H1 (cell line): ENCODE results near the gene CACNA2D4. TPM values are rescaled to one million over a fixed set of nuclear protein-coding genes. Genes with fewer than 3 reads are reported as not detected.
A peak's percentile ranks its signal among the peaks of the same experiment; 100 is the strongest.

Experiments used
- CTCF ChIA-PET: fragments of 300-600 bp; sonication (Branson Sonifier 250); formaldehyde crosslinking; loops from one replicate; lab custom pipeline; 2021; ENCODE audit not compliant: partially characterized antibody; lab: Charles Lee
- POLR2A ChIA-PET: fragments of 300-600 bp; sonication (Branson Sonifier 250); formaldehyde crosslinking; loops from one replicate; lab custom pipeline; 2021; ENCODE audit warnings: inconsistent platforms; ENCODE audit not compliant: partially characterized antibody; lab: Charles Lee
- DNase-seq, 2 experiments: peaks; one replicate each; pipeline versions ENCODE4 v3.0.0 to v3.0.0-alpha.2; 2010 to 2022; ENCODE audit warnings: low spot score in 2 of 2, low read depth in 1 of 2, mixed read lengths in 1 of 2
- FAIRE-seq: peaks from 2 replicates; lab custom pipeline; 2011; peaks lifted over from hg19 to GRCh38; lab: Jason Lieb, UNC
- H2AFZ ChIP-seq: 2 replicates; pipeline ENCODE4 v1.8.1; 2012; ENCODE audit warnings: low read length, inconsistent platforms
- H2AK5ac ChIP-seq: 2 replicates; pipeline ENCODE4 v1.6.1; 2013; ENCODE audit warnings: low read depth, low read length
- H2BK120ac ChIP-seq: replicated peaks from 2 replicates; pipeline ENCODE3; 2013; ENCODE audit warnings: low read depth, low read length, inconsistent platforms
- H2BK12ac ChIP-seq: 2 replicates; pipeline ENCODE4 v1.6.1; 2013; ENCODE audit warnings: low read depth, low read length
- H2BK15ac ChIP-seq: 2 replicates; pipeline ENCODE4 v1.6.1; 2013; ENCODE audit warnings: low read length
- H2BK20ac ChIP-seq: 2 replicates; pipeline ENCODE4 v1.6.1; 2013; ENCODE audit warnings: low read length
- H2BK5ac ChIP-seq: 2 replicates; pipeline ENCODE4 v1.6.1; 2013; ENCODE audit warnings: low read depth, low read length
- H3K14ac ChIP-seq: 2 replicates; pipeline ENCODE4 v1.6.1; 2013; ENCODE audit warnings: inconsistent platforms; ENCODE audit not compliant: insufficient read length
- H3K18ac ChIP-seq: 2 replicates; pipeline ENCODE4 v1.6.1; 2013; ENCODE audit warnings: low read length; ENCODE audit errors: extremely low read depth
- H3K23ac ChIP-seq: 2 replicates; pipeline ENCODE4 v1.6.1; 2013; ENCODE audit warnings: inconsistent platforms; ENCODE audit not compliant: insufficient read length
- H3K23me2 ChIP-seq: 2 replicates; pipeline ENCODE4 v1.6.1; 2013; ENCODE audit warnings: low read depth, low read length
- H3K27ac ChIP-seq: 2 replicates; pipeline ENCODE4 v1.6.1; 2011; ENCODE audit warnings: low read depth, low read length, inconsistent platforms
- H3K27me3 ChIP-seq, 4 experiments: replicated peaks in 1 of 4; 1 replicate in 1 of 4; 2 replicates in 3 of 4; pipeline versions ENCODE4 v1.6.1 to v1.8.1; 2011 to 2013; ENCODE audit warnings: low read length in 3 of 4, mild to moderate bottlenecking in 3 of 4, inconsistent platforms in 2 of 4, mixed read lengths in 2 of 4, moderate library complexity in 1 of 4; ENCODE audit not compliant: control insufficient read depth in 3 of 4, insufficient read depth in 3 of 4; ENCODE audit errors: extremely low read depth in 1 of 4
- H3K36me3 ChIP-seq, 4 experiments: 2 replicates each; pipeline versions ENCODE4 v1.6.1 to v1.8.1; 2011 to 2013; ENCODE audit warnings: mild to moderate bottlenecking in 4 of 4, low read length in 3 of 4, moderate library complexity in 2 of 4, control low read depth in 1 of 4, inconsistent platforms in 1 of 4; ENCODE audit not compliant: insufficient read depth in 4 of 4, control insufficient read depth in 2 of 4
- H3K4ac ChIP-seq: replicated peaks from 2 replicates; pipeline ENCODE3; 2013; ENCODE audit warnings: low read length, low read depth, mixed read lengths, inconsistent platforms; ENCODE audit not compliant: insufficient read length
- H3K4me1 ChIP-seq, 4 experiments: replicated peaks in 1 of 4; 1 replicate in 1 of 4; 2 replicates in 3 of 4; pipeline versions ENCODE4 v1.6.1 to v1.8.1; 2011 to 2013; ENCODE audit warnings: low read length in 3 of 4, inconsistent platforms in 2 of 4, mixed read lengths in 1 of 4; ENCODE audit not compliant: insufficient read depth in 4 of 4, control insufficient read depth in 3 of 4
- H3K4me2 ChIP-seq, 2 experiments: 2 replicates each; pipeline versions ENCODE4 v1.6.1 to v1.8.1; 2011 to 2013; ENCODE audit warnings: low read depth in 2 of 2, low read length in 2 of 2, control low read depth in 1 of 2, inconsistent platforms in 1 of 2, mild to moderate bottlenecking in 1 of 2; ENCODE audit not compliant: insufficient read depth in 1 of 2
- H3K4me3 ChIP-seq, 4 experiments: fragments of 200-600, 300-600 bp in 1 of 4; sonication (generic), shearing (Covaris generic), sonication (Bioruptor Twin) in 1 of 4; 2 replicates each; pipeline versions ENCODE4 v1.5.1 to v1.8.1; 2011 to 2016; ENCODE audit warnings: low read length in 4 of 4, low read depth in 3 of 4, control low read depth in 2 of 4, inconsistent platforms in 2 of 4, mild to moderate bottlenecking in 2 of 4, mixed read lengths in 1 of 4, moderate library complexity in 1 of 4; ENCODE audit not compliant: insufficient read depth in 2 of 4; ENCODE audit errors: extremely low read depth in 1 of 4
- H3K56ac ChIP-seq: replicated peaks from 2 replicates; pipeline ENCODE3; 2013; ENCODE audit warnings: low read depth, mild to moderate bottlenecking, mixed read lengths, low read length, inconsistent platforms; ENCODE audit not compliant: insufficient read length
- H3K79me1 ChIP-seq: 2 replicates; pipeline ENCODE4 v1.6.1; 2013; ENCODE audit warnings: low read depth, low read length, control low read depth
- H3K79me2 ChIP-seq, 2 experiments: 2 replicates each; pipeline versions ENCODE4 v1.6.1 to v1.8.1; 2012 to 2013; ENCODE audit warnings: low read length in 2 of 2, mild to moderate bottlenecking in 2 of 2, inconsistent platforms in 1 of 2; ENCODE audit not compliant: insufficient read depth in 2 of 2, control insufficient read depth in 1 of 2
- H3K9ac ChIP-seq, 4 experiments: replicated peaks in 1 of 4; 1 replicate in 1 of 4; 2 replicates in 3 of 4; pipeline versions ENCODE4 v1.6.1 to v1.8.1; 2011 to 2013; ENCODE audit warnings: low read depth in 3 of 4, low read length in 3 of 4, control low read depth in 2 of 4, mild to moderate bottlenecking in 2 of 4, moderate library complexity in 2 of 4, inconsistent platforms in 1 of 4; ENCODE audit errors: extremely low read depth in 1 of 4
- H3K9me3 ChIP-seq, 2 experiments: 2 replicates each; pipeline versions ENCODE4 v1.6.1 to v1.8.1; 2012 to 2013; ENCODE audit warnings: mild to moderate bottlenecking in 2 of 2, moderate library complexity in 2 of 2, control low read depth in 1 of 2, inconsistent platforms in 1 of 2, low read depth in 1 of 2, low read length in 1 of 2, mixed read lengths in 1 of 2; ENCODE audit not compliant: insufficient read depth in 2 of 2
- H4K20me1 ChIP-seq, 2 experiments: replicated peaks in 1 of 2; 2 replicates each; pipeline versions ENCODE3 to v1.8.1; 2011 to 2013; ENCODE audit warnings: inconsistent platforms in 2 of 2, low read length in 2 of 2, mild to moderate bottlenecking in 1 of 2; ENCODE audit not compliant: insufficient read depth in 2 of 2, control insufficient read depth in 1 of 2
- H4K5ac ChIP-seq: 2 replicates; pipeline ENCODE4 v1.6.1; 2013; ENCODE audit warnings: low read length, low read depth, mixed read lengths, inconsistent platforms; ENCODE audit not compliant: insufficient read length
- H4K8ac ChIP-seq: 2 replicates; pipeline ENCODE4 v1.8.0; 2013; ENCODE audit warnings: mild to moderate bottlenecking, moderate library complexity, low read length, inconsistent platforms; ENCODE audit not compliant: insufficient read depth; ENCODE audit errors: extremely low read depth
- H4K91ac ChIP-seq: replicated peaks from 2 replicates; pipeline ENCODE3; 2013; ENCODE audit warnings: low read length, mixed read lengths, inconsistent platforms; ENCODE audit not compliant: insufficient read length
- CHD2 ChIP-seq: IDR thresholded peaks from 2 replicates; pipeline ENCODE4 v1.6.1; 2012; ENCODE audit warnings: low read length, improper control_type of control experiment
- EP300 ChIP-seq, 2 experiments: IDR thresholded peaks; 1 replicate in 1 of 2; 2 replicates in 1 of 2; pipeline ENCODE4 v1.6.1; 2011 to 2012; ENCODE audit warnings: low read depth in 2 of 2, low read length in 2 of 2, mild to moderate bottlenecking in 2 of 2, borderline replicate concordance in 1 of 2, inconsistent platforms in 1 of 2, moderate library complexity in 1 of 2
- EZH2 ChIP-seq: fragments of 200-600 bp; sonication (generic); IDR thresholded peaks from 2 replicates; pipeline ENCODE4 v1.7.1; 2012; ENCODE audit warnings: low read depth, mild to moderate bottlenecking, moderate library complexity, low read length, inconsistent platforms; ENCODE audit not compliant: severe bottlenecking
- FOSL1 ChIP-seq: IDR thresholded peaks from 2 replicates; pipeline ENCODE4 v1.6.1; 2011; ENCODE audit warnings: mild to moderate bottlenecking, low read depth, low read length, moderate library complexity; ENCODE audit not compliant: insufficient read depth
- NANOG ChIP-seq: IDR thresholded peaks from 2 replicates; pipeline ENCODE4 v1.6.1; 2011; ENCODE audit warnings: low read length, low read depth, mild to moderate bottlenecking, inconsistent platforms; ENCODE audit not compliant: insufficient read depth, poor library complexity, severe bottlenecking
- RNF2 ChIP-seq: fragments of 200-900, 300-1000 bp; sonication (generic); IDR thresholded peaks from 2 replicates; pipeline ENCODE4 v1.7.1; 2016; ENCODE audit warnings: borderline replicate concordance, low read depth, mild to moderate bottlenecking, antibody characterized with exemption, low read length; ENCODE audit not compliant: poor library complexity, severe bottlenecking; ENCODE audit errors: missing control alignments
- SIRT6 ChIP-seq: IDR thresholded peaks from one replicate; pipeline ENCODE4 v1.7.1; 2012; ENCODE audit warnings: low read length, inconsistent platforms
- SP4 ChIP-seq: IDR thresholded peaks from 2 replicates; pipeline ENCODE4 v1.6.1; 2012; ENCODE audit warnings: low read length, inconsistent platforms
- SUZ12 ChIP-seq: fragments of 200-600 bp; sonication (generic); IDR thresholded peaks from 2 replicates; pipeline ENCODE4 v1.6.1; 2012; ENCODE audit warnings: mild to moderate bottlenecking, inconsistent platforms, low read length, moderate library complexity, mixed read lengths
- YY1 ChIP-seq: IDR thresholded peaks from 2 replicates; pipeline ENCODE4 v1.6.1; 2011; ENCODE audit warnings: low read depth, mild to moderate bottlenecking, low read length
- WGBS, 2 experiments: shearing (Covaris generic) in 1 of 2; methylation state at CpG; one replicate each; pipeline versions ENCODE4 v1.1.6 to v1.1.7; 2013 to 2015; ENCODE audit warnings: low lambda C conversion rate in 2 of 2, mixed read lengths in 2 of 2, inconsistent platforms in 1 of 2, low coverage in 1 of 2, missing lambda C conversion rate in 1 of 2; ENCODE audit not compliant: insufficient replicate concordance in 2 of 2, insufficient coverage in 1 of 2, insufficient read length in 1 of 2; ENCODE audit errors: extremely low coverage in 1 of 2, missing lambda C conversion rate in 1 of 2; 5-methylcytosine and 5-hydroxymethylcytosine counted together
- polyA plus RNA-seq, 7 experiments: library from polyadenylated mRNA; depleted of rRNA in 3 of 7; stranded (reverse) in 5 of 7; unstranded in 2 of 7; fragments of >200 nt in 5 of 7; fragments of 200-250 nt in 2 of 7; gene quantifications; 1 replicate in 5 of 7; 2 replicates in 1 of 7; 4 replicates in 1 of 7; pipeline versions ENCODE4 v1.2.1 to v1.2.3, GENCODE V29; 2011 to 2013; ENCODE audit warnings: missing spikeins in 2 of 7, mixed read lengths in 2 of 7
- total RNA-seq: library from RNA; stranded (reverse); fragmentation: NEBNext Ultra II Directional; extraction: Animal tissue kit (Norgen Biotek cat#: 25700); gene quantifications from 2 replicates; pipeline ENCODE4 v1.2.1, GENCODE V29; 2021

Gene CACNA2D4
- total and polyA plus RNA-seq, 2 of the 8 experiments (the other 6 are each of a cell fraction or from before 2014, with no cell fraction given), result 0.44 to 0.88 TPM

GRCh38 chr12:1911598-1912575 lies 6.6 kb downstream of the CACNA2D4 start:
- Histone ChIP-seq H4K8ac (no peak overlapping the region), H2AK5ac (no peak overlapping the region), H2BK12ac (no peak overlapping the region), H3K79me1 (no peaks in the 10 kb centered on the region), H2BK15ac (no peak overlapping the region), H3K56ac (no peak overlapping the region), H4K5ac (no peak overlapping the region), H3K18ac (no peak overlapping the region), H3K36me3 (no peaks in the 10 kb centered on the region), H3K9me3 (peaks cover 0 to 3% of the 10 kb centered on the region in 2 experiments; a peak in 1 of 4 replicates), H3K4me2 (no peak overlapping the region), H3K23me2 (0 out of 2 replicates have a peak, but pooled peaks cover 3% of the 10 kb centered on the region), H3K14ac (no peak overlapping the region), H3K23ac (no peak overlapping the region), H3K27me3 (no peaks in the 10 kb centered on the region), H4K91ac (no peak overlapping the region), H3K27ac (no peak overlapping the region), H3K4ac (no peak overlapping the region), H3K4me1 (0 out of 7 replicates have a peak, but pooled peaks cover 0 to 2% (median 1%) of the 10 kb centered on the region in 4 experiments), H3K4me3 (no peak overlapping the region), H2BK20ac (no peak overlapping the region), H3K79me2 (no peaks in the 10 kb centered on the region), H4K20me1 (no peaks in the 10 kb centered on the region), H2AFZ (no peak overlapping the region), H2BK120ac (no peak overlapping the region), H2BK5ac (0 out of 2 replicates have a peak overlapping the region, but pooled peaks have one; percentile 8), H3K9ac (no peak overlapping the region)
- 87% methylated on average over 16 of the region's 16 CpGs; no CpG with 5 or more reads in 1 of the 2 experiments for WGBS, 2 experiments
- ChIA-PET POLR2A (interaction anchor here (0.7 kb wide), 1 partner anchor 263 kb away, joined by 3 read pairs; no protein-coding TSS in a partner anchor), CTCF (interaction anchor here (0.6 to 6.2 kb wide), 4 partner anchors 10 to 115 kb away, joined by 3 to 32 read pairs (median 4); no protein-coding TSS in a partner anchor)
- DNase-seq (peak in 1 of 2 experiments; percentile 40), FAIRE-seq (no peak)
- no peak for TF ChIP-seq SUZ12
- TF ChIP-seq SIRT6, result no peak
- TF ChIP-seq CHD2, result no peak
- TF ChIP-seq YY1, result no peak
- no peak for TF ChIP-seq RNF2
- no peak for TF ChIP-seq NANOG
- TF ChIP-seq FOSL1, result no peak
- TF ChIP-seq SP4, result no peak
- no peak for TF ChIP-seq EP300 (IDR thresholded peaks at IDR 0.05; ENCODE audit: borderline replicate concordance in 1 of 2, low read depth in 2 of 2, low read length in 2 of 2)
- no peak for TF ChIP-seq EZH2
